ENCODE data around the gene ADGRD1.

The ADGRD1 gene

DNA sequence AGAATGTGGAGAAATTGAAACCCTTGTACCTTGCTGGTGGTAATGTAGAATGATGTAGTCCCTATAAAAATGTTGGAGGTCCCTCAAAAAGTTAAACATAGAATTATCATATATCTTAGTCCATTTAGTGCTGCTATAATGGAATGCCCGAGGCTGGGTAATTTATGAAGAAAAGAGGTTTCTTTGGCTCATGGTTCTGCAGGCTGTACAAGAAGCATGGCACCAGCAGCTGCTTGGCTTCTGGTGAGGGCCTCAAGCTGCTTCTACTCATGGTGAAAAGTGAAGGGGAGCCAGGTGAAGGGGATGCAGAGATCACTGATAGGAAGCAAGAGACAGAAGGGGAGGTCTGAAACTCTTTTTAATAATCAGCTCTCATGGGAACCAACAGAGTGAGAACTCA is 233.9 kb downstream of the ADGRD1 start:
- ChIA-PET POLR2A (no interaction called here), CTCF (no interaction called here)
- TF ChIP-seq, protein P1, sequence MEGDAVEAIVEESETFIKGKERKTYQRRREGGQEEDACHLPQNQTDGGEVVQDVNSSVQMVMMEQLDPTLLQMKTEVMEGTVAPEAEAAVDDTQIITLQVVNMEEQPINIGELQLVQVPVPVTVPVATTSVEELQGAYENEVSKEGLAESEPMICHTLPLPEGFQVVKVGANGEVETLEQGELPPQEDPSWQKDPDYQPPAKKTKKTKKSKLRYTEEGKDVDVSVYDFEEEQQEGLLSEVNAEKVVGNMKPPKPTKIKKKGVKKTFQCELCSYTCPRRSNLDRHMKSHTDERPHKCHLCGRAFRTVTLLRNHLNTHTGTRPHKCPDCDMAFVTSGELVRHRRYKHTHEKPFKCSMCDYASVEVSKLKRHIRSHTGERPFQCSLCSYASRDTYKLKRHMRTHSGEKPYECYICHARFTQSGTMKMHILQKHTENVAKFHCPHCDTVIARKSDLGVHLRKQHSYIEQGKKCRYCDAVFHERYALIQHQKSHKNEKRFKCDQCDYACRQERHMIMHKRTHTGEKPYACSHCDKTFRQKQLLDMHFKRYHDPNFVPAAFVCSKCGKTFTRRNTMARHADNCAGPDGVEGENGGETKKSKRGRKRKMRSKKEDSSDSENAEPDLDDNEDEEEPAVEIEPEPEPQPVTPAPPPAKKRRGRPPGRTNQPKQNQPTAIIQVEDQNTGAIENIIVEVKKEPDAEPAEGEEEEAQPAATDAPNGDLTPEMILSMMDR (IDR thresholded peaks at IDR 0.05; ENCODE audit: insufficient read depth, low read length, missing control alignments): no peak
- no peak for DNase-seq (ENCODE audit: low read depth, low spot score)
- H3K4me3 ChIP-seq (ENCODE audit: low read depth, low read length): no peak overlapping the region

DNA sequence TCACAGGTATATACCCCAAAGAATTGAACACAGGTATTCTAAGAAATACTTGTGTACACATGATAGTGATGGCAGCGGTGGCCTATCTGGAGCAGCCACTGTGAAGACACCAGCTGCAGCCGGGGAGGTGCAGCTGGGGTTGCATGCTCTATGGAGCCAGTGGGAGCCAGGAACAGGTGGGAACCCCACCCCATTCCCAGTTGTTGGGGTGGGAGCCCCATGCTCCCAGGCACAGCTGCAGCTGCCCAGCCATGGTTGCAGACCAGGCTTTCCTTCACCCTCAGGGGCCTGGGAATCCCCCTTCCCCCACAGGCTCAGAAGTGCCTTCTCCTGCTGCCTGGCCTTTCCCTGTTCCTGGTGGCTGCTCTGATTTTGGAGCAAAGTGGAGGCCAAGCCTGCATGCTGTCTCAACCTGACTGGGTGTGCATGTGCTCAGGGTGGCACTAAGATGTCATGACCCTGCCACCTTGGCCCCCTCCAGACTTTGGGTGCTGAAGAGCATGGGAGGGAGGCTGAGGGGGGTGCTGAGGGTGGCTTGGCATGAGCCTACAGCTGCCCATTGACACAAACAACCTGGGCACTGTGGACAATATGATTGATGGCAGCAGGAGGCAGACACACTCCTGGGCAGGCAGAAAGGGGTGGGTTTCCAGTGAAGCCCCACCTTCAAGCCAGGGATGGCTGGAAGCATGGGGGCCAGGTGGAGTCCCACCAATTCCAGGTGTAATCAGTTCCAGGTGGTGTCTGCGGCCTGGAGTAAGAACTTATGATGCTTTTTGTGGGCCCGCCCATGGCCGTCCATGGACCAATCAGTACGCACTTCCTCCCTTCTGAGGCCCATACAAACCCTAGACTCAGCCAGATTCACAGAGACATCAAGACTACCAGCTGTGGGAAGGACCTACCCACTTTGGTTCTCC is 234.7 kb downstream of the ADGRD1 start:
- TF ChIP-seq, protein P1 (IDR thresholded peaks at IDR 0.05; ENCODE audit: insufficient read depth, low read length, missing control alignments): no peak
- H3K4me3 ChIP-seq (ENCODE audit: low read depth, low read length): no peak overlapping the region
- ChIA-PET CTCF (no interaction called here), POLR2A (no interaction called here)
- no peak for DNase-seq (ENCODE audit: low read depth, low spot score)

DNA sequence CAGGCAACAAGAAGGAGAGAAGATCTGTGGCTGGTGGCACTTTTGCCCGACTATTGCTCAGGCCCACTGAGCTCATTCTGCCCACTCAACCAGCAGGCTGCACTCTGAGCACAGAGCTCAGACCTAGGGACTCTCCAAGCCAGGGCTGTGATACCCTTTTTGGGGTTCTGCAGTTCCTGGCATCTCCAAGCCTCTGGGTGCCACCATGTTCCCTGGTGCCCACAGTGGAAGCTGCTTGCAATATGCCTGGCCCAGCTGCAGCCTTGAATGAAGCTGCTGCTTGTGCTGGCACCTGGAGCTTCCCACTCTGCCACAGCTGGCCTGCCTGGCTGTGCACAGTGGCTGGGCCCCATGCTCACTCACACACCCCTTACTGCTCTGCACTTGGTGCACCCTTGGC is 236.1 kb downstream of the ADGRD1 start:
- no peak overlapping the region for H3K4me3 ChIP-seq (ENCODE audit: low read depth, low read length)
- POLR2A ChIA-PET: no interaction called here
- CTCF ChIA-PET: no interaction called here
- no peak for DNase-seq (ENCODE audit: low read depth, low spot score)
- TF ChIP-seq, protein P1 (IDR thresholded peaks at IDR 0.05; ENCODE audit: insufficient read depth, low read length, missing control alignments): no peak

DNA sequence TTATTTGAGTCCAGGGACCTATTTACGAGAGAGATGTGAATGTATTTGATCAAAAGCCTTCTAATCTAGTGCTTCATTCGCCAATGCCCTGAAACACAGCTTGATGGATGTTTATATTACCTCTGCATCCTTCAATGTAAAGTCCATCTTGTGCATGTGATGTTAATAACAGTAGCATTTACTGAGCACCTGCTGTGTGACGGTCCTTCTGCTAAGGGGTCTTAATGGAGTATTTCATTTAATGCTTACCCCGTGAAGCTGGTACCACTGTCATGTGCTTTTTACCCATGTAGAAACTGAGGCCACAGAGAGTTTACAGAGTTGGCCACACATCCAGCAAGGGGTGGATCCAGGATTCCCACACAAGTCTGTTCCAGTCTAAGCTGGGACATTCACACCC is 237.3 kb downstream of the ADGRD1 start:
- DNase-seq (ENCODE audit: low read depth, low spot score): no peak
- POLR2A ChIA-PET: no interaction called here
- TF ChIP-seq, protein P1 (IDR thresholded peaks at IDR 0.05; ENCODE audit: insufficient read depth, low read length, missing control alignments): no peak
- no peak overlapping the region for H3K4me3 ChIP-seq (ENCODE audit: low read depth, low read length)
- CTCF ChIA-PET: no interaction called here

All from AG04449 (cell line).